ENCODE measurements around the gene BFSP2.
"Not testable (repeated sequence)": the region's sequence is repeated elsewhere in the genome, so short reads cannot be mapped to it uniquely, and the experiment has no call there.

The BFSP2 gene

GRCh38 chr3:133460809-133461208, 61.0 kb downstream of the BFSP2 start:
- peak; percentile 60 for DNase-seq

- no peak for DNase-seq
Measured at GRCh38 chr3:133461291-133461690, 61.4 kb downstream of the BFSP2 start.

- DNase-seq = no peak
Measured at GRCh38 chr3:133463347-133463860, 63.5 kb downstream of the BFSP2 start.

- no peak for DNase-seq
Measured at GRCh38 chr3:133464573-133464972, 64.7 kb downstream of the BFSP2 start.

- no peak for DNase-seq
Measured at GRCh38 chr3:133466531-133467386, 66.9 kb downstream of the BFSP2 start.

- no peak for DNase-seq
Measured at GRCh38 chr3:133467780-133468179, 67.9 kb downstream of the BFSP2 start.

GRCh38 chr3:133468251-133468721, 68.4 kb downstream of the BFSP2 start:
- DNase-seq = no peak

- no peak for DNase-seq
Measured at GRCh38 chr3:133469140-133469731, 69.4 kb downstream of the BFSP2 start.

- no peak for DNase-seq
Measured at GRCh38 chr3:133472242-133472641, 72.4 kb downstream of the BFSP2 start.

GRCh38 chr3:133472889-133473288, 73.0 kb downstream of the BFSP2 start:
- DNase-seq = no peak

- not testable (repeated sequence) for DNase-seq
Measured at GRCh38 chr3:133473472-133474191, 73.8 kb downstream of the BFSP2 start.

- DNase-seq = no peak
Measured at GRCh38 chr3:133474251-133474801, 74.5 kb downstream of the BFSP2 start.

GRCh38 chr3:133474817-133475216, 75.0 kb downstream of the BFSP2 start:
- DNase-seq = no peak

- peak; percentile 78 for DNase-seq
Measured at GRCh38 chr3:133475245-133476010, 75.6 kb downstream of the BFSP2 start.

GRCh38 chr3:133476971-133477375, 77.1 kb downstream of the BFSP2 start:
- no peak for DNase-seq

- no peak for DNase-seq
Measured at GRCh38 chr3:133477487-133477886, 77.6 kb downstream of the BFSP2 start.

GRCh38 chr3:133478624-133479023, 78.8 kb downstream of the BFSP2 start:
- no peak for DNase-seq

- DNase-seq = no peak
Measured at GRCh38 chr3:133479401-133479800, 79.5 kb downstream of the BFSP2 start.

GRCh38 chr3:133479895-133480669, 80.2 kb downstream of the BFSP2 start:
- DNase-seq = no peak

GRCh38 chr3:133482474-133482873, 82.6 kb downstream of the BFSP2 start:
- DNase-seq = not testable (repeated sequence)

GRCh38 chr3:133486658-133487057, 86.8 kb downstream of the BFSP2 start:
- DNase-seq = no peak

All from activated CD4-positive, alpha-beta T cell treated with anti-CD3 and anti-CD28 coated beads, Interleukin-2, amount 50 U/mL, for 16 hours (primary cell).